Esophagus muscularis mucosa (tissue), 3 donors: ENCODE measurements around the gene RNF43.

Experiments
- CTCF ChIP-seq, 3 experiments: fragments of 200-600 bp in 2 of 3; fragments of 450-650 bp in 1 of 3; sonication (generic) in 2 of 3; IDR thresholded peaks; one replicate each; pipeline ENCODE4 v1.5.1; 2017 to 2019; ENCODE audit warnings: antibody characterized with exemption in 3 of 3, mild to moderate bottlenecking in 2 of 3, moderate library complexity in 1 of 3
- POLR2A ChIP-seq: fragments of 450-650 bp; IDR thresholded peaks from one replicate; pipeline ENCODE4 v1.6.1; 2017; ENCODE audit warnings: antibody characterized with exemption, moderate library complexity, mild to moderate bottlenecking, low read depth
- POLR2AphosphoS5 ChIP-seq, 2 donors: sonication (generic); formaldehyde crosslinking; IDR thresholded peaks; one replicate each; pipeline ENCODE4 v1.6.1; 2017; ENCODE audit warnings: antibody characterized with exemption in 2 of 2

GRCh38 chr17:58420827-58421226, 3.5 kb upstream of the RNF43 start:
- TF ChIP-seq CTCF (IDR thresholded peaks at IDR 0.05) (no peak), POLR2AphosphoS5 (IDR thresholded peaks at IDR 0.05) (no peak), POLR2A (no peak)
